ENCODE results near the gene NDC1. TPM values are rescaled to one million over a fixed set of nuclear protein-coding genes. Genes with fewer than 3 reads are reported as not detected.
A peak's percentile ranks its signal among the peaks of the same experiment; 100 is the strongest.
"Not testable (repeated sequence)": the region's sequence is repeated elsewhere in the genome, so short reads cannot be mapped to it uniquely, and the experiment has no call there.

NDC1 gene, protein sequence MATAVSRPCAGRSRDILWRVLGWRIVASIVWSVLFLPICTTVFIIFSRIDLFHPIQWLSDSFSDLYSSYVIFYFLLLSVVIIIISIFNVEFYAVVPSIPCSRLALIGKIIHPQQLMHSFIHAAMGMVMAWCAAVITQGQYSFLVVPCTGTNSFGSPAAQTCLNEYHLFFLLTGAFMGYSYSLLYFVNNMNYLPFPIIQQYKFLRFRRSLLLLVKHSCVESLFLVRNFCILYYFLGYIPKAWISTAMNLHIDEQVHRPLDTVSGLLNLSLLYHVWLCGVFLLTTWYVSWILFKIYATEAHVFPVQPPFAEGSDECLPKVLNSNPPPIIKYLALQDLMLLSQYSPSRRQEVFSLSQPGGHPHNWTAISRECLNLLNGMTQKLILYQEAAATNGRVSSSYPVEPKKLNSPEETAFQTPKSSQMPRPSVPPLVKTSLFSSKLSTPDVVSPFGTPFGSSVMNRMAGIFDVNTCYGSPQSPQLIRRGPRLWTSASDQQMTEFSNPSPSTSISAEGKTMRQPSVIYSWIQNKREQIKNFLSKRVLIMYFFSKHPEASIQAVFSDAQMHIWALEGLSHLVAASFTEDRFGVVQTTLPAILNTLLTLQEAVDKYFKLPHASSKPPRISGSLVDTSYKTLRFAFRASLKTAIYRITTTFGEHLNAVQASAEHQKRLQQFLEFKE
- 10 to 100 TPM; 10.5 to 36.4 (median 16.6) TPM for total RNA-seq

DNA sequence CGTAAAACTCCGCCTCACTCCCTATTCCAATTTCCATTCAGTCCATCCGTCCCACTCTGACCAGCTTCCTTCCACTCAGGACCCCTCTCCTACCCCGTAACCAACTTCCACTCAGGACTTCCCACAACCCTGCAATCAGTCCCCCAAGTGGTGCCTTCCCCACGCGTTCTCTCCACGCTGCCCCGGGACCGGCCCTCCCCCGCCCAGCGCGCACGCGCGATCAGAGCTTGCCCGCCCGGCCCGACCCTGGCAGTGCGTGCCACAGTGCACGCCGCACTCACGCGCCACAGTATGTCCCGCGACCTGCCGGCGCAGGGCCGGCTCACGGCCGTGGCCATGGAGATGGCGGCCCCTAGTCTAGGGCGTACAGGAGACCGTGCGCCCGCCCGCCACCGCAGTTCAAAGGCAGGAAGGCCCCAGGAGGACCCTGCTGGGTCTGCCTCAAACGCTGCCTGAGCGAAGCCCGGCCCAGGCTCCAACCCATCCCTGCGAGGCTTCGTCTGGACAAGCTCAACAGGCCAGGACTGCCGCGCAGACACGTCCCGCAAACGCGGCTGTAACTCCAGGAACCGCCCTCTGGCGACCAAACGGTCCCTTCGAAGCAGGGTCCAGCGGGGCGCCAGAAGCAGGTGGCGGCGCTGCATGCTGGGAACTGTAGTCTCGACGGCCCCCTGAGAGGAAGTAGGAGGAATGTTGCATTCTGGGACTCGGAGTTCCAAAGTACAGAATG lies at the start of gene NDC1:
TSS of gene NDC1 (minus strand) at position 373 of the 730 bp plus-strand sequence. CDS start at position 338, 35 bp downstream.
- WGBS, 10 experiments: 0 to 13% (median 0%) methylated on average over 1 to 18 of the region's 59 CpGs; no CpG with 5 or more reads in 2 of the 10 experiments
- Histone ChIP-seq H3K4me3 (peak within 1 kb of the TSS; percentile 49 to 64 (median 55)), H3K4me1 (replicated peaks in 1 of 2) (peaks cover 4 to 10% of the 10 kb centered on the region in 2 donors), H3K27ac (peak within 1 kb of the TSS; percentile 99)
- peak; percentile 92 to 95 (median 93) for ATAC-seq (replicated peaks in 6 of 8)
- in situ Hi-C loops (cut with MboI; ENCODE audit: low pct_unique_long_range_greater_than_20kb in 2 of 9, low sequenced_read_pairs in 9 of 9, unreplicated experiment in 9 of 9): loop anchor here in 1 of 9 experiments (25.0 kb wide), 1 partner anchor 351 kb away; no protein-coding TSS in a partner anchor

DNA sequence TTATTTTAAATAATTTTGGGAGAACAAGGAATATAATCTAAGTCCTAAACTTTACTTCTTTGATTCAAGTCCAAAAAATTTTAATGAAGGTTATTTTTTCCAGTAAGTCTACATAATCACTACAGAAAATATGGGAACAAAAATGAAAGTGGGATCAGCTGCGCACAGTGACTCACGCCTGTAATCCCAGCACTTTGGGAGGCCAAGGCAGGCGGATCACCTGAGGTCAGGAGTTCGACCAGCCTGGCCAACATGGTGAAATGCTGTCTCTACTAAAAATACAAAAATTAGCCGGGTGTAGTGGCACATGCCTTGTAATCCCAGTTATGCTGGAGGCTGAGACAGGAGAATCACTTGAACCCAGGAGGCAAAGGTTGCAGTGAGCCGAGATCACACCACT lies 45.5 kb upstream of the NDC1 start:
- H3K4me3 ChIP-seq; H3K27ac ChIP-seq; in situ Hi-C loops (cut with MboI; ENCODE audit: low pct_unique_long_range_greater_than_20kb in 2 of 9, low sequenced_read_pairs in 9 of 9, unreplicated experiment in 9 of 9); ATAC-seq (replicated peaks in 6 of 8); H3K4me1 ChIP-seq (replicated peaks in 1 of 2): not testable (repeated sequence)
- 73 to 100% (median 97%) methylated on average over 1 to 6 of the region's 6 CpGs for WGBS, 10 experiments

DNA sequence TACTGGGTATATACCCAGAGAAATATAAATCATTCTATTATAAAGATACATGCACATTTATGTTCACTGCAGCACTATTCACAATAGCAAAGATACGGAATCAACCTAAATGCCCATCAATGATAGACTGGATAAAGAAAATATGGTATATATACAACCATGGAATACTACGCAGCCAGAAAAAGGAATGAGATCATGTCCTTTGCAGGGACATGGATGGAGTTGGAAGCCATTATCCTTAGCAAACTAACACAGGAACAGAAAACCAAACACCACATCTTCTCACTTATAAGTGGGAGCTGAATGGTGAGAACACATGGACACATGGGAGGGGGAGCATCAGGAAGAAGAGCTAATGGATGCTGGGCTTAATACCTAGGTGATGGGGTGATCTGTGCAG lies 43.8 kb upstream of the NDC1 start:
- H3K4me1 ChIP-seq (replicated peaks in 1 of 2); H3K4me3 ChIP-seq; H3K27ac ChIP-seq; ATAC-seq (replicated peaks in 6 of 8); in situ Hi-C loops (cut with MboI; ENCODE audit: low pct_unique_long_range_greater_than_20kb in 2 of 9, low sequenced_read_pairs in 9 of 9, unreplicated experiment in 9 of 9): not testable (repeated sequence)
- WGBS, 10 experiments: 91 to 100% (median 100%) methylated on average over 1 to 2 of the region's 2 CpGs; no CpG with 5 or more reads in 2 of the 10 experiments

DNA sequence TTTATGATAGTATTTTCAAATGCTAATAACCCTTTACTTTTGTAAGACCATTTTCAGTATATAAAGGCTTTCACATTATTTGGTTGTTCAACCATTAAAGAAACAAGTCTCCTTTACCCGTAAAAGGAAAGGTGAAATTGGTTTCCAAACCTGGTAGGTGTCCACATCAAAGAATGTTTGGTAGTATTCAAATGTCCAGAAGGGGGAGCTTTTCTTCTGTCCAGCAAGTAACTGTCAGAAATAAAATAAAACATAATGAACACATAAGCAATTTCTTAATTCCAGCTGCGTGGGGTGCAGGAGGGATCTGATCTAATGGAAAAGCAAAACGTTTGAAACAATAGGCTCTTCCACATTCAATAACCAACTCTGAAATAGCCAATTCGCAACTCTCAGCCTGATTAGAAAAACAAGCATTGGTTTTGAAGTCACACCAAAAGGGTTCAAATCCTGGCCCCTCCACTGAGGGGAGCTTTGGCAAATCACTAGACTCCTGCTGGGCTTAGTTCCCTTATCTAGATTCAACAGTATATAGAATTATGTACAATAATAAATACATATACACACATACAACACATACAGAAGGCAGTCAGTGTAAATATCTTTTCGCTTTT lies 40.5 kb upstream of the NDC1 start:
- ATAC-seq (replicated peaks in 6 of 8): peak in 2 of 8 experiments; percentile 32 to 38
- no peaks in the 10 kb centered on the region for H3K4me1 ChIP-seq (replicated peaks in 1 of 2)
- no peak overlapping the region for H3K27ac ChIP-seq
- no peak overlapping the region for H3K4me3 ChIP-seq
- WGBS, 10 experiments: 20 to 75% (median 59%) methylated on average over 1 to 5 of the region's 5 CpGs
- in situ Hi-C loops (cut with MboI; ENCODE audit: low pct_unique_long_range_greater_than_20kb in 2 of 9, low sequenced_read_pairs in 9 of 9, unreplicated experiment in 9 of 9): no loop called here

DNA sequence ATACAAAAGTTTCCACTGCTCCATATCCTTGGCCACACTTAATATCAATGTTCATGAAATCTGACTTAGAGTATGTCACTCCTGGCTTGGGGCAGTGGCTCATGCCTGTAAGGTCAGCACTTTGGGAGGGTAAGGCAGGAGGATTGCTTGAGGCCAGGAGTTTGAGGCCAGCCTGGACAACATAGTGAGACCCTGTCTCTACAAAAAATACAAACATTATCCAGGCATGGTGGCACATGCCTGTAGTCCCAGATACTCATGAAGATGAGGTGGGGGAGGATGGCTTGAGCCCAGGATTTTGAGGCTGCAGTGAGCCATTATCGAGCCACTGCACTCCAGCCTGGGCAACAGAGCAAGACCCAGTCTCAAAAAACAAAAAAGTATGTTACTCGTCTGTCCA lies 37.1 kb upstream of the NDC1 start:
- WGBS, 10 experiments: 83 to 100% (median 97%) methylated on average over 1 to 2 of the region's 2 CpGs; no CpG with 5 or more reads in 4 of the 10 experiments
- H3K4me3 ChIP-seq; ATAC-seq (replicated peaks in 6 of 8); H3K27ac ChIP-seq; in situ Hi-C loops (cut with MboI; ENCODE audit: low pct_unique_long_range_greater_than_20kb in 2 of 9, low sequenced_read_pairs in 9 of 9, unreplicated experiment in 9 of 9); H3K4me1 ChIP-seq (replicated peaks in 1 of 2): not testable (repeated sequence)

DNA sequence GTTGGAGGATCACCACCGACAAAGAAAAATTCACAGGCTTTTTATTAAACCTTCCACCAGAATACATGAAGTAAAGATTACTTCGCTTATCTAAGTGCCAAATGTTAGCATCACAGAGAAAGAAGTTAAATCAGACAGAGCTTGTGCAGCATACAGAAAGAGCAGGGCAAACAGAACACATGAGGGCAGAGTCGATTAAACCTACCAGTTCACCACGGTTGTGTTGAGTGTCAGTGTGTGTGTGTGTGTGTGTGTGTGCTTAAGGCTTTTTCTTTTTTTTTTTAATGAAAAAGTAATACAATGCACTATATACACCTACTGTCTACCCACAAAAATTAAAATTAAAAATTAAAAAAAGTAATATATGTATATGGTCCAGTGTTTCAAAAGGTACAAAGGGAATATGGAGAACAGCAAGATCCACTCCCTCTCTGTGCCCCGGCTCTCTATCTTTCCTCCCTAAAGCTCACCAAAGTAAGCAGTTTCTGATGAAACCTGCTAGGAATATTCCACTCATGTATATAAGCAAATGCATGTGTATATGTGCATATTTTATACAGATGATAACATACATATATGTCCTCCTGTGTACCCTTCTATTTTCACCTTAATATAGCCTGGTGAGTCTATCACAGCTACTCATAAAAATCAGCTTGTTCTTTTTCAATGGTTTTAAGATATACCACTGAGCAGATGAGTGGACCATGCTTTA lies 33.8 kb upstream of the NDC1 start:
- Histone ChIP-seq H3K4me3 (no peak overlapping the region), H3K4me1 (replicated peaks in 1 of 2) (no peaks in the 10 kb centered on the region), H3K27ac (no peak overlapping the region)
- 14 to 100% (median 75%) methylated on average over 1 to 5 of the region's 5 CpGs for whole genome bisulfite sequencing, 10 experiments
- in situ Hi-C loops (cut with MboI; ENCODE audit: low pct_unique_long_range_greater_than_20kb in 2 of 9, low sequenced_read_pairs in 9 of 9, unreplicated experiment in 9 of 9): loop anchor here in 5 of 9 experiments (25.0 kb wide), 3 partner anchors 90 to 965 kb away; partner anchors contain the start of gene TTC22 (in 2 of the 5)
- peak in 5 of 8 experiments; percentile 33 to 92 (median 55) for ATAC-seq (replicated peaks in 6 of 8)

DNA sequence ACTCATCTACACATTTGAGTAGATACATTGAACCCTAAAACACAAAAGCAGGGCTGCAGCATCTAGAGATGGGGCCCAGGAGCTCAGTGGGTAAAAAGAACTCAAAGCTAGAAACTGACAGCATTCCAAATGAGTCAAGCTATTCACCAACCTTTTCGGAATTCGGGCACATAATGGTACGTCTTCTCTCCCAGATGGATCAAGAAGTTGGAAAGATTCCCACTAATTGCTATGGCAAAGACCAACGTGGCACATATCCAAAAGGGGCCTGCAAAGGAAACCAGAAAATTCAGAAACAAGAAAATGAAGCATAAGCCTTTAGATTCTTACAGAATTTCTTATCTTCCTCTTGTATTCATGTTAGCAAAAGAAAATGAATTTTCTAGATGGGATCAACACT lies 33.1 kb upstream of the NDC1 start:
- H3K27ac ChIP-seq: no peak overlapping the region
- peak in 1 of 8 experiments; percentile 81 for ATAC-seq (replicated peaks in 6 of 8)
- no peaks in the 10 kb centered on the region for H3K4me1 ChIP-seq (replicated peaks in 1 of 2)
- in situ Hi-C loops (cut with MboI; ENCODE audit: low pct_unique_long_range_greater_than_20kb in 2 of 9, low sequenced_read_pairs in 9 of 9, unreplicated experiment in 9 of 9): loop anchor here in 5 of 9 experiments (25.0 kb wide), 3 partner anchors 91 to 966 kb away; partner anchors contain the start of gene TTC22 (in 2 of the 5)
- WGBS, 10 experiments: 15 to 93% (median 88%) methylated on average over 1 to 4 of the region's 4 CpGs; no CpG with 5 or more reads in 1 of the 10 experiments
- no peak overlapping the region for H3K4me3 ChIP-seq

DNA sequence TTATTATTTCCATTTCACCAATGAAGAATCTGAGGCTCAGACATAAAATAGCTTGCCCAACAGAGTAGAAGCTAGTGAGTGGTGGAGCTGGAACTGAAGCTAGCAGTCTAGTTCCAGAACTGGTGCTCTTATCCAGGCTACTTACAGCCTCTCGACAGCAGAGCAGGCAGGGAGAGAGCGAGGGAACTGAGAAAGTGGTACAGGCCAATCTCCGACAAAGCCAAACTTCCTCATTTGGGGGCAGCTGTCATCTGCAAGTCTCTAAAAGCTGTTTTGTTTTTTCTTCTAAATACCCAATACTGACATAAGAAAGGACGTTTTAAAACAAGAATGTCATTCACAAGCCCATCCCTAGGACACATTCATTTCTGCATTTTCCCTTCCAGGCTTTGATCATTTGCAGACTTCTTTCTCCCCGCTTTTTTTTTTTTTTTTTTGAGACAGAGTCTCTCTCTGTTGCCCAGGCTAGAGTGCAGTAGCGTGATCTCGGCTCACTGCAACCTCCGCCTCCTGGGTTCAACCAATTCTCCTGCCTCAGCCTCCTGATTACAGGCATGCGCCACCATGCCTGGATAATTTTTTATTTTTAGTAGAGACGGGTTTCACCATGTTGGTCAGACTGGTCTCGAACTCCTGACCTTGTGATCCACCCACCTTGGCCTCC lies 31.5 kb upstream of the NDC1 start:
- in situ Hi-C loops (cut with MboI; ENCODE audit: low pct_unique_long_range_greater_than_20kb in 2 of 9, low sequenced_read_pairs in 9 of 9, unreplicated experiment in 9 of 9): loop anchor here in 6 of 9 experiments (10.0 to 25.0 kb wide), 4 partner anchors 93 to 968 kb away; partner anchors contain the start of gene TTC22 (in 2 of the 6)
- no peak overlapping the region for H3K4me3 ChIP-seq
- H3K4me1 ChIP-seq (replicated peaks in 1 of 2): no peaks in the 10 kb centered on the region
- no peak overlapping the region for H3K27ac ChIP-seq
- WGBS, 10 experiments: 81 to 100% (median 90%) methylated on average over 2 to 11 of the region's 11 CpGs
- no peak for ATAC-seq (replicated peaks in 6 of 8)

DNA sequence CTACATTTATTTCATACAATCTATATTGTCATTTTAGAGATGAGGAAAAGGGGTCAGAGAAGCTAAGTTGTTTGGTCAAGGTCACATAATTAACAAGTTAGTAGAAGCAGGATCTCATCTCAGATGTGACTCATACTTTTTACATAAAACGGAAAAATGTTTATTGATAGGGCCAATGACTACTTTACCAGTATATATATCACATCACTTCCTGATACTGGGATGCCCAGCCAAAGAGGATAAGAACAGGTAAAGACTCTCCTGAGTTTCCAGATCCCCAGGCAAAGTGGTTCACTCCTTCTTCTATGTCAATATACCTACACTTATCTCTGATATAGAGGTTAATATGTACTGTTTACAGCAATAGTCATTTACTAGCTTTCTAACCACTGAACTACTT lies 30.5 kb upstream of the NDC1 start:
- Histone ChIP-seq H3K27ac (no peak overlapping the region), H3K4me3 (no peak overlapping the region), H3K4me1 (replicated peaks in 1 of 2) (no peaks in the 10 kb centered on the region)
- ATAC-seq (replicated peaks in 6 of 8): no peak
- WGBS, 10 experiments: 13 to 100% (median 90%) methylated on average over 1 of the region's 1 CpG; no CpG with 5 or more reads in 3 of the 10 experiments
- in situ Hi-C loops (cut with MboI; ENCODE audit: low pct_unique_long_range_greater_than_20kb in 2 of 9, low sequenced_read_pairs in 9 of 9, unreplicated experiment in 9 of 9): loop anchor here in 6 of 9 experiments (10.0 to 25.0 kb wide), 4 partner anchors 94 to 969 kb away; partner anchors contain the start of gene TTC22 (in 2 of the 6)

DNA sequence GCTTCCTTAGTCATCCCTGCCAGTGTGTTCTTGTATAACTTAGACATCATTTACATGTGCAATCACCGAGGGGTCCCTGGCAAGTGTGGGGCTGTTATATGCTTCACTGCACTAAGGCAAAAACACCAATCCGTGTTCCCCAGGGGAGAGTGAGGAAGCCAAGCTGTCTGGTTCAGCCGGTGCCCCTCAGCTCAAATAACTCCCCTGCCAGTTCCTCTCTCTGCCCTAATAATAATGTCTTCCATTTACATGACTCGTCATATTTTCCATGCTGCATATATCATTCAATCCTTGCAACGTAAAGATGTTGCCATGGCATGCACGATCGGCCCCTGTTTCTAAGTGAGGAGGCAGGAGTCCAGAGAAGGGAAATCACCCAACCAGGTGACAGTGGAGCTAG lies 24.4 kb upstream of the NDC1 start:
- no peak overlapping the region for H3K27ac ChIP-seq
- WGBS, 10 experiments: 20 to 94% (median 70%) methylated on average over 3 to 7 of the region's 7 CpGs; no CpG with 5 or more reads in 1 of the 10 experiments
- in situ Hi-C loops (cut with MboI; ENCODE audit: low pct_unique_long_range_greater_than_20kb in 2 of 9, low sequenced_read_pairs in 9 of 9, unreplicated experiment in 9 of 9): loop anchor here in 6 of 9 experiments (10.0 to 25.0 kb wide), 4 partner anchors 100 to 975 kb away; partner anchors contain the start of gene TTC22 (in 2 of the 6)
- no peak overlapping the region for H3K4me3 ChIP-seq
- ATAC-seq (replicated peaks in 6 of 8): peak in 1 of 8 experiments; percentile 57
- no peaks in the 10 kb centered on the region for H3K4me1 ChIP-seq (replicated peaks in 1 of 2)

DNA sequence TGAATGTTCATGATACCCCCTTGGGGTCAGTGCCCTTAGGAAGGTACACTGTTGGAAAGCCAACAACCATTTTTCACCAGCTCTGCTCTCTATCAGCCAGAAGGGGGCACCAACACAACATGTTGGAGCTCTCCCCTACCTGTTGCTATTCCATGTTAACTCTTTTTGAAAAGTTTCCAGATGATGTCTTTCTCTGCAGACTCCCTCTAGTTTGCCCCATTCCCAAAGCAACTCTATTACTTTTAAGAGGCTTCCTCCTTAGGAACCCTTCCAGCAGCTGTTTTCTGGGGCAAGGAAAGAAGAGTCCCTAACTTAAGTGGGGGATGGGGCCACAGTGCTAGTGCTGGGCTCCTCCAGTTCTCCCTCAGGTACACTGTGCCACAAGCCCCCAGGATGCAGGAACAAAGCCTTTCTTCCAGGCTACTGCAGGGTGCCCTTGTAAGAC lies 22.9 kb upstream of the NDC1 start:
- Histone ChIP-seq H3K4me3 (no peak overlapping the region), H3K27ac (no peak overlapping the region), H3K4me1 (replicated peaks in 1 of 2) (peaks cover 0 to 7% of the 10 kb centered on the region in 2 donors)
- peak in 7 of 8 experiments; percentile 27 to 88 (median 75) for ATAC-seq (replicated peaks in 6 of 8)
- in situ Hi-C loops (cut with MboI; ENCODE audit: low pct_unique_long_range_greater_than_20kb in 2 of 9, low sequenced_read_pairs in 9 of 9, unreplicated experiment in 9 of 9): loop anchor here in 6 of 9 experiments (10.0 to 25.0 kb wide), 4 partner anchors 101 to 976 kb away; partner anchors contain the start of gene TTC22 (in 2 of the 6)
